ENCODE measurements around the gene SERPINA1. TPM values are rescaled to one million over a fixed set of nuclear protein-coding genes. Genes with fewer than 3 reads are reported as not detected.

The SERPINA1 gene
- total RNA-seq, 1 experiment from 2014 or later: 0.89 TPM

- Histone ChIP-seq H3K9me3 (no peaks in the 10 kb centered on the region), H3K27me3 (no peaks in the 10 kb centered on the region), H3K4me3 (no peak overlapping the region), H3K36me3 (no peaks in the 10 kb centered on the region)
- no peak for DNase-seq
Measured at GRCh38 chr14:94389731-94390371, 1.4 kb upstream of the SERPINA1 start.

GRCh38 chr14:94389104-94389469 lies 685 bp upstream of the SERPINA1 start:
- no peaks in the 10 kb centered on the region for H3K9me3 ChIP-seq
- DNase-seq: no peak
- no peaks in the 10 kb centered on the region for H3K36me3 ChIP-seq
- H3K4me3 ChIP-seq: no peak overlapping the region
- H3K27me3 ChIP-seq: no peaks in the 10 kb centered on the region

GRCh38 chr14:94388027-94388383 lies 397 bp downstream of the SERPINA1 start:
- no peaks in the 10 kb centered on the region for H3K27me3 ChIP-seq

GRCh38 chr14:94387051-94388026 lies 1.1 kb downstream of the SERPINA1 start:
- Histone ChIP-seq H3K4me3 (no peak overlapping the region), H3K36me3 (no peaks in the 10 kb centered on the region), H3K27me3 (no peaks in the 10 kb centered on the region), H3K9me3 (no peaks in the 10 kb centered on the region)
- no peak for DNase-seq

More at GRCh38 chr14:94388027-94388383, 397 bp downstream of the SERPINA1 start:
- Histone ChIP-seq H3K36me3 (no peaks in the 10 kb centered on the region), H3K4me3 (no peak overlapping the region), H3K9me3 (no peaks in the 10 kb centered on the region)
- no peak for DNase-seq

GRCh38 chr14:94386085-94387031 lies 2.0 kb downstream of the SERPINA1 start:
- H3K4me3 ChIP-seq: no peak overlapping the region
- no peaks in the 10 kb centered on the region for H3K9me3 ChIP-seq
- no peak for DNase-seq
- no peaks in the 10 kb centered on the region for H3K27me3 ChIP-seq
- H3K36me3 ChIP-seq: no peaks in the 10 kb centered on the region

GRCh38 chr14:94385553-94386057 lies 2.8 kb downstream of the SERPINA1 start:
- DNase-seq: no peak
- H3K4me3 ChIP-seq: no peak overlapping the region
- H3K9me3 ChIP-seq: no peaks in the 10 kb centered on the region
- H3K27me3 ChIP-seq: no peaks in the 10 kb centered on the region
- no peaks in the 10 kb centered on the region for H3K36me3 ChIP-seq

- H3K4me3 ChIP-seq: no peak overlapping the region
- no peaks in the 10 kb centered on the region for H3K36me3 ChIP-seq
- no peak for DNase-seq
- H3K27me3 ChIP-seq: no peaks in the 10 kb centered on the region
- H3K9me3 ChIP-seq: no peaks in the 10 kb centered on the region
Measured at GRCh38 chr14:94384342-94384741, 4.1 kb downstream of the SERPINA1 start.

- H3K27me3 ChIP-seq: no peaks in the 10 kb centered on the region
- no peak overlapping the region for H3K4me3 ChIP-seq
- H3K9me3 ChIP-seq: no peaks in the 10 kb centered on the region
- no peaks in the 10 kb centered on the region for H3K36me3 ChIP-seq
- no peak for DNase-seq
Measured at GRCh38 chr14:94383777-94384176, 4.6 kb downstream of the SERPINA1 start.

- H3K4me3 ChIP-seq: no peak overlapping the region
- no peaks in the 10 kb centered on the region for H3K27me3 ChIP-seq
- no peaks in the 10 kb centered on the region for H3K36me3 ChIP-seq
- no peaks in the 10 kb centered on the region for H3K9me3 ChIP-seq
- DNase-seq: no peak
Measured at GRCh38 chr14:94382716-94383596, 5.4 kb downstream of the SERPINA1 start.

- Histone ChIP-seq H3K9me3 (no peaks in the 10 kb centered on the region), H3K27me3 (no peaks in the 10 kb centered on the region), H3K4me3 (no peak overlapping the region), H3K36me3 (no peaks in the 10 kb centered on the region)
- no peak for DNase-seq
Measured at GRCh38 chr14:94382099-94382715, 6.2 kb downstream of the SERPINA1 start.

- DNase-seq: no peak
- no peaks in the 10 kb centered on the region for H3K27me3 ChIP-seq
- no peak overlapping the region for H3K4me3 ChIP-seq
- no peaks in the 10 kb centered on the region for H3K36me3 ChIP-seq
- H3K9me3 ChIP-seq: no peaks in the 10 kb centered on the region
Measured at GRCh38 chr14:94381149-94382030, 7.0 kb downstream of the SERPINA1 start.

GRCh38 chr14:94380225-94381148 lies 7.9 kb downstream of the SERPINA1 start:
- Histone ChIP-seq H3K9me3 (no peaks in the 10 kb centered on the region), H3K27me3 (no peaks in the 10 kb centered on the region), H3K36me3 (no peaks in the 10 kb centered on the region), H3K4me3 (no peak overlapping the region)
- DNase-seq: no peak

- Histone ChIP-seq H3K36me3 (no peaks in the 10 kb centered on the region), H3K9me3 (no peaks in the 10 kb centered on the region)
- no peak for DNase-seq
Measured at GRCh38 chr14:94379291-94380224, 8.8 kb downstream of the SERPINA1 start.

More at GRCh38 chr14:94379291-94380224, 8.8 kb downstream of the SERPINA1 start:
- Histone ChIP-seq H3K27me3 (no peaks in the 10 kb centered on the region), H3K4me3 (no peak overlapping the region)
